Gastrocnemius medialis (tissue), 4 donors: Measurements from ENCODE around the gene CHM. TPM values are rescaled to one million over a fixed set of nuclear protein-coding genes. Genes with fewer than 3 reads are reported as not detected.

Source experiments
- ATAC-seq, 2 donors: fragments of 150-250 bp; one replicate each; pipeline ENCODE4 v1.9.1; 2016
- DNase-seq, 2 donors: peaks; one replicate each; pipeline ENCODE4 v3.0.0-alpha.2; 2019
- H3K27ac ChIP-seq, 4 donors: fragments of 200-600 bp; sonication (generic); 1 replicate in 1 of 4; 2 replicates in 3 of 4; pipeline ENCODE4 v1.5.1; 2016 to 2018; ENCODE audit warnings: mild to moderate bottlenecking in 2 of 4, moderate library complexity in 1 of 4
- H3K27me3 ChIP-seq, 3 donors: fragments of 200-600 bp; sonication (generic) in 2 of 3; 1 replicate in 1 of 3; 2 replicates in 2 of 3; pipeline versions ENCODE4 v1.5.1 to v1.6.0; 2016 to 2019; ENCODE audit warnings: mild to moderate bottlenecking in 1 of 3, moderate library complexity in 1 of 3
- H3K36me3 ChIP-seq, 2 donors: fragments of 200-600 bp; sonication (generic) in 1 of 2; one replicate each; pipeline ENCODE4 v1.5.1; 2017 to 2018
- H3K4me1 ChIP-seq, 2 donors: fragments of 200-600 bp; sonication (generic) in 1 of 2; one replicate each; pipeline ENCODE4 v1.5.1; 2016 to 2017; ENCODE audit warnings: mild to moderate bottlenecking in 2 of 2
- H3K4me3 ChIP-seq, 4 donors: fragments of 200-600 bp; sonication (generic) in 3 of 4; 1 replicate in 1 of 4; 2 replicates in 3 of 4; pipeline ENCODE4 v1.5.1; 2016 to 2019; ENCODE audit warnings: mild to moderate bottlenecking in 2 of 4
- H3K9me3 ChIP-seq, 3 donors: fragments of 200-600 bp; sonication (generic) in 2 of 3; 1 replicate in 1 of 3; 2 replicates in 2 of 3; pipeline ENCODE4 v1.5.1; 2016 to 2019
- CTCF ChIP-seq, 5 experiments: fragments of 450-650 bp in 3 of 5; fragments of 200-600 bp in 2 of 5; sonication (generic) in 2 of 5; IDR thresholded peaks in 4 of 5; conservative IDR thresholded peaks in 1 of 5; 1 replicate in 4 of 5; 2 replicates in 1 of 5; pipeline ENCODE4 v1.5.1; 2016 to 2019; ENCODE audit warnings: antibody characterized with exemption in 5 of 5, mild to moderate bottlenecking in 3 of 5, moderate library complexity in 3 of 5
- POLR2A ChIP-seq, 2 donors: fragments of 450-650 bp; IDR thresholded peaks; one replicate each; pipeline ENCODE4 v1.6.1; 2017; ENCODE audit warnings: antibody characterized with exemption in 2 of 2, mild to moderate bottlenecking in 2 of 2, moderate library complexity in 2 of 2
- in situ Hi-C, 4 donors: fragments of 200-750 bp; cut with MboI; loops; one replicate each; pipeline versions ENCODE4 v1.15.0 to v1.8.0; 2017; ENCODE audit warnings: low sequenced_read_pairs in 4 of 4
- intact Hi-C: fragments of 100-400 bp; cut with DNase I; formaldehyde crosslinking; loops from one replicate; pipeline ENCODE4 v1.15.1; 2023; ENCODE audit warnings: low total_unique reads
- total RNA-seq, 4 donors: library from RNA; depleted of rRNA; stranded (reverse); fragments of >200 nt; gene quantifications; one replicate each; pipeline versions ENCODE4 v1.1.0 to v1.2.3, GENCODE V29; 2016

CHM gene
- total RNA-seq, 4 donors from 2014 or later: 10.4 to 17.8 (median 13.8) TPM

- no peaks in the 10 kb centered on the region for H3K4me1 ChIP-seq
- in situ Hi-C loops (no loop called here), intact Hi-C loops (no loop called here)
- no peaks in the 10 kb centered on the region for H3K9me3 ChIP-seq
- H3K27me3 ChIP-seq: no peaks in the 10 kb centered on the region
- no peak overlapping the region for H3K4me3 ChIP-seq
- no peaks in the 10 kb centered on the region for H3K36me3 ChIP-seq
- no peak for ATAC-seq
- TF ChIP-seq CTCF (IDR thresholded peaks at IDR 0.05 in 4 of 5, conservative IDR thresholded peaks at IDR 0.05 in 1 of 5) (no peak), POLR2A (IDR thresholded peaks at IDR 0.05) (no peak)
- H3K27ac ChIP-seq: no peak overlapping the region
- DNase-seq: no peak
Measured at GRCh38 chrX:86051741-86052140, 4.4 kb upstream of the CHM start.

GRCh38 chrX:86047936-86048280 is 550 bp upstream of the CHM start:
- peaks cover 9 to 12% of the 10 kb centered on the region in 2 donors for H3K4me1 ChIP-seq
- no peaks in the 10 kb centered on the region for H3K9me3 ChIP-seq
- H3K27ac ChIP-seq: peak overlapping the region; percentile 74 to 90 (median 86)
- in situ Hi-C loops: no loop called here
- DNase-seq (no peak), ATAC-seq (no peak)
- no peaks in the 10 kb centered on the region for H3K36me3 ChIP-seq
- TF ChIP-seq POLR2A (IDR thresholded peaks at IDR 0.05): no peak
- no peak for TF ChIP-seq CTCF (IDR thresholded peaks at IDR 0.05 in 4 of 5, conservative IDR thresholded peaks at IDR 0.05 in 1 of 5)
- no peaks in the 10 kb centered on the region for H3K27me3 ChIP-seq
- peak overlapping the region; percentile 65 to 81 (median 68) for H3K4me3 ChIP-seq
- intact Hi-C loops: loop anchor here (10.0 kb wide), 2 partner anchors 143 to 193 kb away; no protein-coding TSS in a partner anchor

GRCh38 chrX:86044216-86044615 is 3.1 kb downstream of the CHM start:
- TF ChIP-seq POLR2A (IDR thresholded peaks at IDR 0.05) (no peak), CTCF (IDR thresholded peaks at IDR 0.05 in 4 of 5, conservative IDR thresholded peaks at IDR 0.05 in 1 of 5) (no peak)
- Histone ChIP-seq H3K27ac (no peak overlapping the region), H3K4me1 (peaks cover 9 to 12% of the 10 kb centered on the region in 2 donors), H3K4me3 (no peak overlapping the region), H3K36me3 (no peaks in the 10 kb centered on the region), H3K27me3 (no peaks in the 10 kb centered on the region), H3K9me3 (no peaks in the 10 kb centered on the region)
- DNase-seq (no peak), ATAC-seq (no peak)
- in situ Hi-C loops (no loop called here), intact Hi-C loops (loop anchor here (10.0 kb wide), 2 partner anchors 139 to 189 kb away; no protein-coding TSS in a partner anchor)

GRCh38 chrX:86039625-86040568 is 7.5 kb downstream of the CHM start:
- no peaks in the 10 kb centered on the region for H3K27me3 ChIP-seq
- intact Hi-C loops (loop anchor here (10.0 kb wide), 2 partner anchors 135 to 185 kb away; no protein-coding TSS in a partner anchor), in situ Hi-C loops (no loop called here)
- no peak for TF ChIP-seq POLR2A (IDR thresholded peaks at IDR 0.05)
- no peak for TF ChIP-seq CTCF (IDR thresholded peaks at IDR 0.05 in 4 of 5, conservative IDR thresholded peaks at IDR 0.05 in 1 of 5)
- H3K27ac ChIP-seq: no peak overlapping the region
- H3K4me1 ChIP-seq: no peaks in the 10 kb centered on the region
- H3K4me3 ChIP-seq: no peak overlapping the region
- no peaks in the 10 kb centered on the region for H3K36me3 ChIP-seq
- no peaks in the 10 kb centered on the region for H3K9me3 ChIP-seq
- DNase-seq (no peak), ATAC-seq (no peak)
